Neural progenitor cell (in vitro differentiated cells): ENCODE data around the gene PITPNC1. TPM values are rescaled to one million over a fixed set of nuclear protein-coding genes. Genes with fewer than 3 reads are reported as not detected.

ENCODE experiments used
- DNase-seq: peaks from one replicate; pipeline ENCODE4 v3.0.0-alpha.2; 2016; ENCODE audit warnings: low spot score
- H2AFZ ChIP-seq: fragments of 200-600 bp; sonication (generic); replicated peaks from 2 replicates; pipeline ENCODE4 v1.6.1; 2016; ENCODE audit warnings: antibody characterized with exemption
- H3F3A ChIP-seq: fragments of 200-600 bp; sonication (generic); 2 replicates; pipeline ENCODE4 v1.6.1; 2016; ENCODE audit warnings: antibody characterized with exemption, low read depth
- H3K27ac ChIP-seq: fragments of 200-600 bp; sonication (generic); 2 replicates; pipeline ENCODE4 v1.5.1; 2016; ENCODE audit warnings: mild to moderate bottlenecking
- H3K27me3 ChIP-seq: fragments of 200-600 bp; sonication (generic); 2 replicates; pipeline ENCODE4 v1.6.1; 2016; ENCODE audit warnings: mild to moderate bottlenecking, moderate library complexity
- H3K36me3 ChIP-seq: fragments of 200-600 bp; sonication (generic); 2 replicates; pipeline ENCODE4 v1.5.1; 2016
- H3K4me1 ChIP-seq: fragments of 200-600 bp; sonication (generic); 2 replicates; pipeline ENCODE4 v1.6.1; 2016; ENCODE audit warnings: mixed run types
- H3K4me2 ChIP-seq: fragments of 200-600 bp; sonication (generic); 2 replicates; pipeline ENCODE4 v1.6.1; 2016
- H3K4me3 ChIP-seq: fragments of 200-600 bp; sonication (generic); 2 replicates; pipeline ENCODE4 v1.5.1; 2016
- H3K79me2 ChIP-seq: fragments of 200-600 bp; sonication (generic); 2 replicates; pipeline ENCODE4 v1.6.1; 2016; ENCODE audit warnings: low read depth
- H3K9ac ChIP-seq: fragments of 200-600 bp; sonication (generic); 2 replicates; pipeline ENCODE4 v1.6.1; 2016
- H3K9me3 ChIP-seq: fragments of 200-600 bp; sonication (generic); 2 replicates; pipeline ENCODE4 v1.5.1; 2016; ENCODE audit warnings: low read depth
- H4K20me1 ChIP-seq: fragments of 200-600 bp; sonication (generic); 2 replicates; pipeline ENCODE4 v1.6.1; 2016; ENCODE audit warnings: low read depth
- H3K27ac Mint-ChIP-seq: 3 replicates; pipeline ENCODE4 v1.8.0; 2021; ENCODE audit warnings: mixed read lengths
- H3K27me3 Mint-ChIP-seq: 2 replicates; pipeline ENCODE4 v1.8.0; 2022; ENCODE audit warnings: low read depth, mild to moderate bottlenecking, inconsistent platforms, moderate library complexity, mixed read lengths; ENCODE audit not compliant: insufficient read depth
- H3K36me3 Mint-ChIP-seq: 3 replicates; pipeline ENCODE4 v1.8.0; 2021; ENCODE audit warnings: mixed read lengths
- H3K4me1 Mint-ChIP-seq: 3 replicates; pipeline ENCODE4 v1.8.0; 2021; ENCODE audit warnings: mixed read lengths
- H3K4me3 Mint-ChIP-seq: 3 replicates; pipeline ENCODE4 v1.8.0; 2021; ENCODE audit warnings: mild to moderate bottlenecking, moderate library complexity, mixed read lengths
- H3K9me3 Mint-ChIP-seq: 3 replicates; pipeline ENCODE4 v1.8.0; 2020; ENCODE audit warnings: mixed read lengths
- CTCF ChIP-seq: fragments of 200-600 bp; sonication (generic); IDR thresholded peaks from 2 replicates; pipeline ENCODE4 v1.5.1; 2017; ENCODE audit warnings: antibody characterized with exemption, mild to moderate bottlenecking
- EZH2 ChIP-seq: fragments of 200-600 bp; sonication (generic); IDR thresholded peaks from 2 replicates; pipeline ENCODE4 v1.6.1; 2017; ENCODE audit warnings: antibody characterized with exemption, mild to moderate bottlenecking, moderate library complexity
- EZH2phosphoT487 ChIP-seq: fragments of 200-600 bp; sonication (generic); IDR thresholded peaks from 2 replicates; pipeline ENCODE4 v1.6.1; 2017; ENCODE audit warnings: antibody characterized with exemption
- total RNA-seq: library from RNA; depleted of rRNA; stranded (reverse); fragments of >200 nt; gene quantifications from 2 replicates; pipeline ENCODE4 v1.2.3, GENCODE V29; 2015; ENCODE audit warnings: low replicate concordance

PITPNC1 gene
- total RNA-seq, 1 donor from 2014 or later = 8.1 TPM

DNA sequence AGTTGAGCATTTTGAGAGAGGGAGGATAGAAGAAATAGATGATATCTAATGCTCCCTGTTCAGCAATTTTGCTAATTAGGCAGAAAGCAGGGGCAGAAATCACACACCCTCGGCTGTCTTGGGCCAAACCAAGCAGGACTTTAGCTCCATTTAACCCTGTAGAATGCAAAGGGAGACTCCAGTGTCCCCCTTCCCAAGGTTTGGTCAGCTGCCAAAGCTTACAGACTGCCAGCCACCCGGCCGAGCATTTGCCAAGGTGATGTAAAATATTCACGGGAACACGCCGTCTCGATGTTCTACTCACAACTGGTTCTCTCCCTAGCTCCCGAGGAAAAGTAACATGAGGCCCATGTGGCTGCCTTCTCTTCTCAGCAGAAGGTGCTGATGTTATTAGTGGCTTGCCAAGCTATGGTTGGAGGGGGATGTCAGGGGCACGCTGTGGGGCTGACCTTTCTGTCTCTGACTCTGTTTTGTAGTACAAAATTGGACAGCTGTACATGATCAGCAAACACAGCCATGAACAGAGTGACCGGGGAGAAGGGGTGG, 155.3 kb downstream of the PITPNC1 start:
- Mint-ChIP-seq H3K36me3 (peaks cover 12% of the 10 kb centered on the region), H3K4me3 (no peak overlapping the region), H3K27ac (peak overlapping the region; percentile 87), H3K27me3 (no peaks in the 10 kb centered on the region), H3K9me3 (no peaks in the 10 kb centered on the region), H3K4me1 (peaks cover 44% of the 10 kb centered on the region)
- Histone ChIP-seq H3K4me3 (no peak overlapping the region), H3K9me3 (no peaks in the 10 kb centered on the region), H3K27ac (no peak overlapping the region), H3K9ac (no peak overlapping the region), H4K20me1 (no peaks in the 10 kb centered on the region), H3K4me1 (peaks cover 10% of the 10 kb centered on the region), H3K79me2 (no peaks in the 10 kb centered on the region), H3K36me3 (no peaks in the 10 kb centered on the region), H3K4me2 (no peak overlapping the region), H3F3A (peaks cover 7% of the 10 kb centered on the region), H3K27me3 (no peaks in the 10 kb centered on the region), H2AFZ (no peak overlapping the region)
- DNase-seq = no peak
- TF ChIP-seq EZH2phosphoT487 = no peak
- no peak for TF ChIP-seq CTCF
- no peak for TF ChIP-seq EZH2

DNA sequence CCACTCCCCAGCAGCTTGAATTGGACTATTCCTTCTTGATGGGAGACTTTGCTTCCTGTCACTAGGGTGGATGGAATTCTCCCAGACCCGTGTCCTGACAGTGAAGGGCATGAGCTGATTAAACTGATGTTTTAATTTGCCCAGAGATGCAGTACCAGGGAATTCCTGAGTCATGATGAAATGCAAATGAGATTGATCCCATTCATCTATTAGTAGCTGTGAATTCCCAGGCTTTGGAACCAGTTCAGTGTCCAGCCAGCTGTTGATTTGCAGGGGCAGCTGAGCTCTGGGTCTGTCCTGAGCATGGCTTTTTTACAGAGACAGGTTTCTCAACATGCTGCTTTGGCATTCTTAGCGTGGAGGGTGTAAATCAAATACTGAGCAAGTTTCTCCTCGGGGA, 157.9 kb downstream of the PITPNC1 start:
- Histone ChIP-seq H3K9ac (peak overlapping the region; percentile 19), H3K27ac (no peak overlapping the region)
- H3K4me1 Mint-ChIP-seq = peaks cover 30% of the 10 kb centered on the region

GRCh38 chr17:67542219-67543114, 165.4 kb downstream of the PITPNC1 start:
- Mint-ChIP-seq H3K4me3 (no peak overlapping the region), H3K36me3 (no peaks in the 10 kb centered on the region), H3K9me3 (no peaks in the 10 kb centered on the region), H3K4me1 (peaks cover 3% of the 10 kb centered on the region), H3K27me3 (no peaks in the 10 kb centered on the region), H3K27ac (no peak overlapping the region)
- Histone ChIP-seq H3K9me3 (no peaks in the 10 kb centered on the region), H3K4me2 (no peak overlapping the region), H3K27me3 (no peaks in the 10 kb centered on the region), H3K9ac (no peak overlapping the region), H4K20me1 (no peaks in the 10 kb centered on the region), H3K36me3 (no peaks in the 10 kb centered on the region), H3K79me2 (no peaks in the 10 kb centered on the region), H3K4me1 (no peaks in the 10 kb centered on the region), H3K4me3 (no peak overlapping the region), H3F3A (no peaks in the 10 kb centered on the region), H3K27ac (no peak overlapping the region), H2AFZ (no peak overlapping the region)
- DNase-seq = no peak
- no peak for TF ChIP-seq CTCF
- no peak for TF ChIP-seq EZH2
- TF ChIP-seq EZH2phosphoT487 = no peak

More for the DNA sequence above, 157.9 kb downstream of the PITPNC1 start:
- Histone ChIP-seq H3K79me2 (no peaks in the 10 kb centered on the region), H2AFZ (no peak overlapping the region), H3K4me3 (no peak overlapping the region), H3K27me3 (no peaks in the 10 kb centered on the region), H3K4me2 (no peak overlapping the region), H3K4me1 (peaks cover 10% of the 10 kb centered on the region), H4K20me1 (no peaks in the 10 kb centered on the region), H3K9me3 (no peaks in the 10 kb centered on the region), H3K36me3 (no peaks in the 10 kb centered on the region), H3F3A (no peaks in the 10 kb centered on the region)
- peak; percentile 22 for DNase-seq
- Mint-ChIP-seq H3K9me3 (no peaks in the 10 kb centered on the region), H3K4me3 (no peak overlapping the region), H3K36me3 (peaks cover 12% of the 10 kb centered on the region), H3K27me3 (no peaks in the 10 kb centered on the region), H3K27ac (no peak overlapping the region)
- no peak for TF ChIP-seq CTCF
